SH-SY5Y (cell line): ENCODE results near the gene ELP2.

ENCODE experiments used
- GATA2 ChIP-seq: IDR thresholded peaks from 2 replicates; pipeline ENCODE4 v1.6.1; 2011; ENCODE audit warnings: mild to moderate bottlenecking, low read depth, low read length
- GATA3 ChIP-seq: IDR thresholded peaks from 2 replicates; pipeline ENCODE4 v1.6.1; 2011; ENCODE audit warnings: low read depth, mild to moderate bottlenecking, low read length, moderate library complexity

- TF ChIP-seq GATA3 (no peak), GATA2 (no peak)
Measured at GRCh38 chr18:36124841-36125240, 4.9 kb upstream of the ELP2 start.
